K562 (cell line): ENCODE measurements around the gene USP24. TPM values are rescaled to one million over a fixed set of nuclear protein-coding genes. Genes with fewer than 3 reads are reported as not detected.

Experiments
- ATAC-seq: fragments of 200-7000 bp; cut with Tn5 transposase; 3 replicates; pipeline ENCODE4 v1.9.1; 2020; ENCODE audit warnings: moderate library complexity
- BruUV-seq: library from RNA; stranded (reverse); fragments of 400-500 nt; replicated peaks from 2 replicates; lab custom pipeline; 2021; lab: Mats Ljungman, UMichigan
- CTCF ChIA-PET: fragments of 300-600 bp; formaldehyde crosslinking; extraction: SDS; loops from one replicate; lab custom pipeline; 2021; ENCODE audit warnings: low intra/inter-chr PET ratio; lab: Yijun Ruan, JAX
- POLR2A ChIA-PET: fragments of 300-600, 350-650 bp; sonication (Branson Sonifier 250); formaldehyde crosslinking; extraction: SDS; loops from one replicate; lab custom pipeline; 2021; ENCODE audit warnings: antibody characterized with exemption, inconsistent platforms; lab: Yijun Ruan, JAX
- DNase-seq, 4 experiments: peaks; one replicate each; pipeline versions ENCODE4 v3.0.0 to v3.0.0-alpha.2; 2011 to 2018; ENCODE audit warnings: low spot score in 3 of 4, mixed read lengths in 3 of 4; ENCODE audit errors: extremely low read depth in 1 of 4
- FAIRE-seq: peaks from 2 replicates; lab custom pipeline; 2011; peaks lifted over from hg19 to GRCh38; lab: Jason Lieb, UNC
- H2AFZ ChIP-seq: 2 replicates; pipeline ENCODE4 v1.6.0; 2011; ENCODE audit warnings: low read depth, low read length, control low read depth, inconsistent platforms
- H3K27ac ChIP-seq: fragments of 200-600 bp; 3 replicates; pipeline ENCODE4 v1.8.0; 2011; ENCODE audit warnings: low read depth, mild to moderate bottlenecking, control low read depth, inconsistent platforms, low read length, moderate library complexity, mixed read lengths; ENCODE audit errors: extremely low read depth
- H3K27me3 ChIP-seq, 2 experiments: fragments of 300-600 bp in 1 of 2; 2 replicates in 1 of 2; 3 replicates in 1 of 2; pipeline versions ENCODE4 v1.6.0 to v1.8.0; 2011; ENCODE audit warnings: inconsistent platforms in 2 of 2, low read length in 2 of 2, mild to moderate bottlenecking in 1 of 2, mixed read lengths in 1 of 2, moderate library complexity in 1 of 2; ENCODE audit not compliant: control insufficient read depth in 2 of 2, insufficient read depth in 2 of 2
- H3K36me3 ChIP-seq: fragments of 300-600 bp; 3 replicates; pipeline ENCODE4 v1.8.0; 2011; ENCODE audit warnings: mild to moderate bottlenecking, low read length, inconsistent platforms; ENCODE audit not compliant: control insufficient read depth, insufficient read depth
- H3K4me1 ChIP-seq, 2 experiments: fragments of 200-600 bp in 1 of 2; replicated peaks in 1 of 2; 2 replicates in 1 of 2; 3 replicates in 1 of 2; pipeline versions ENCODE4 v1.5.1 to v1.8.0; 2011; ENCODE audit warnings: inconsistent platforms in 2 of 2, low read length in 2 of 2, mild to moderate bottlenecking in 1 of 2, mixed read lengths in 1 of 2, moderate library complexity in 1 of 2; ENCODE audit not compliant: control insufficient read depth in 2 of 2, insufficient read depth in 2 of 2
- H3K4me2 ChIP-seq: 2 replicates; pipeline ENCODE4 v1.6.1; 2011; ENCODE audit warnings: low read length, control low read depth, inconsistent platforms, mixed read lengths; ENCODE audit not compliant: insufficient read depth
- H3K4me3 ChIP-seq: fragments of 200-600 bp; sonication (generic), shearing (Covaris generic); 2 replicates; pipeline ENCODE4 v1.5.1; 2016; ENCODE audit warnings: control low read depth, inconsistent platforms
- H3K79me2 ChIP-seq: fragments of 200-600 bp; 3 replicates; pipeline ENCODE4 v1.8.0; 2011; ENCODE audit warnings: low read length, inconsistent platforms; ENCODE audit not compliant: control insufficient read depth, insufficient read depth
- H3K9ac ChIP-seq, 2 experiments: 2 replicates each; pipeline versions ENCODE4 v1.6.0 to v1.6.1; 2011; ENCODE audit warnings: low read depth in 2 of 2, low read length in 2 of 2, control low read depth in 1 of 2, inconsistent platforms in 1 of 2, mild to moderate bottlenecking in 1 of 2, mixed read lengths in 1 of 2; ENCODE audit not compliant: insufficient read depth in 1 of 2
- H3K9me1 ChIP-seq: one replicate; pipeline ENCODE4 v1.6.0; 2011; ENCODE audit warnings: inconsistent platforms, mild to moderate bottlenecking, low read length, moderate library complexity; ENCODE audit not compliant: control insufficient read depth, insufficient read depth
- H3K9me3 ChIP-seq: replicated peaks from 2 replicates; pipeline ENCODE4 v1.5.1; 2011; ENCODE audit warnings: low read depth, low read length, inconsistent platforms; ENCODE audit not compliant: control insufficient read depth, insufficient read depth
- H4K20me1 ChIP-seq: replicated peaks from 2 replicates; pipeline ENCODE4 v1.6.1; 2011; ENCODE audit warnings: low read length, inconsistent platforms, mixed read lengths; ENCODE audit not compliant: control insufficient read depth, insufficient read depth
- ARHGAP35 ChIP-seq: fragments of 450-650 bp; IDR thresholded peaks from 2 replicates; pipeline ENCODE4 v1.6.1; 2018; ENCODE audit not compliant: partially characterized antibody
- GTF2A2 ChIP-seq: IDR thresholded peaks from 2 replicates; pipeline ENCODE4 v1.6.1; 2016; ENCODE audit warnings: mild to moderate bottlenecking, missing genetic modification characterization, missing compliant biosample characterization
- HNRNPK ChIP-seq: fragments of 200-400 bp; formaldehyde crosslinking; IDR thresholded peaks from one replicate; pipeline ENCODE4 v1.6.1; 2018; ENCODE audit warnings: mild to moderate bottlenecking, low read depth, low read length; ENCODE audit not compliant: poor library complexity, severe bottlenecking
- OTX1 ChIP-seq: fragments of 450-650 bp; formaldehyde crosslinking; IDR thresholded peaks from 2 replicates; pipeline ENCODE4 v1.4.0; 2022; ENCODE audit warnings: mild to moderate bottlenecking
- SIN3B ChIP-seq: fragments of 450-650 bp; IDR thresholded peaks from 2 replicates; pipeline ENCODE4 v1.6.1; 2017; ENCODE audit warnings: low read depth, mild to moderate bottlenecking, moderate library complexity
- SIX5 ChIP-seq, 2 experiments: IDR thresholded peaks; 2 replicates each; pipeline ENCODE4 v1.6.1; 2011; ENCODE audit warnings: low read length in 2 of 2, borderline replicate concordance in 1 of 2, low read depth in 1 of 2, mild to moderate bottlenecking in 1 of 2, moderate library complexity in 1 of 2; ENCODE audit not compliant: insufficient read depth in 1 of 2
- TAF9B ChIP-seq: fragments of 450-650 bp; IDR thresholded peaks from 2 replicates; pipeline ENCODE4 v1.6.1; 2018; ENCODE audit warnings: mild to moderate bottlenecking; ENCODE audit not compliant: partially characterized antibody
- THAP12 ChIP-seq: fragments of 250-450 bp; sonication (Bioruptor Pico); IDR thresholded peaks from 2 replicates; pipeline ENCODE4 v1.9.0; 2021; ENCODE audit warnings: mild to moderate bottlenecking, inconsistent platforms
- ZBTB7A ChIP-seq: IDR thresholded peaks from 2 replicates; pipeline ENCODE4 v1.6.1; 2011; ENCODE audit warnings: low read depth, mild to moderate bottlenecking, low read length, moderate library complexity, borderline replicate concordance; ENCODE audit not compliant: control insufficient read depth
- ZKSCAN1 ChIP-seq: fragments of 150-350 bp; IDR thresholded peaks from 2 replicates; pipeline ENCODE4 v1.6.1; 2016; ENCODE audit warnings: low read depth, low read length
- ZNF124 ChIP-seq: sonication (generic); formaldehyde crosslinking; IDR thresholded peaks from 2 replicates; pipeline ENCODE4 v1.8.1; 2022; ENCODE audit warnings: missing genetic modification reagents
- ZNF592 ChIP-seq: fragments of 450-650 bp; IDR thresholded peaks from 2 replicates; pipeline ENCODE4 v1.6.1; 2017; ENCODE audit warnings: antibody characterized with exemption, mild to moderate bottlenecking
- ZNF707 ChIP-seq: fragments of 250-450 bp; sonication (Bioruptor Pico); conservative IDR thresholded peaks from 2 replicates; pipeline ENCODE4 v1.8.0; 2022; ENCODE audit warnings: inconsistent platforms, mild to moderate bottlenecking, moderate library complexity
- ZNF740 ChIP-seq, 3 experiments: fragments of 200-800 bp in 1 of 3; sonication (Bioruptor generic) in 1 of 3; sonication (generic) in 1 of 3; formaldehyde crosslinking in 1 of 3; IDR thresholded peaks; 2 replicates each; pipeline versions ENCODE4 v1.6.1 to v1.8.0; 2016 to 2022; ENCODE audit warnings: mild to moderate bottlenecking in 2 of 3, missing compliant biosample characterization in 2 of 3, missing genetic modification characterization in 2 of 3, missing genetic modification reagents in 1 of 3
- WGBS: fragments of 100-300 bp; shearing (Covaris generic); methylation state at CpG from one replicate; pipeline ENCODE4 v1.1.6; 2016; ENCODE audit warnings: low coverage, mixed read lengths; ENCODE audit not compliant: insufficient coverage; ENCODE audit errors: missing lambda C conversion rate; 5-methylcytosine and 5-hydroxymethylcytosine counted together
- in situ Hi-C: fragments of 300-500 bp; cut with MboI; formaldehyde crosslinking; loops from 4 replicates; pipeline ENCODE4 v1.15.0; 2018; ENCODE audit warnings: inconsistent platforms, mixed read lengths
- intact Hi-C: fragments of 100-400 bp; cut with micrococcal nuclease; formaldehyde crosslinking; loops from 2 replicates; pipeline ENCODE4 v1.14.2; 2022
- polyA plus RNA-seq, 8 experiments: library from polyadenylated mRNA; depleted of rRNA in 4 of 8; stranded (reverse) in 5 of 8; unstranded in 3 of 8; fragments of >200 nt; fragmentation: Nextera tagmentation in 2 of 8; fragmentation: Illumina TruSeq in 1 of 8; extraction: Ambion mirVana in 2 of 8; extraction: Trizol in 1 of 8; gene quantifications; 2 replicates each; pipeline versions ENCODE4 v1.2.1 to v1.2.3, GENCODE V29; 2011 to 2014; ENCODE audit warnings: inconsistent platforms in 1 of 8, missing spikeins in 1 of 8
- total RNA-seq, 7 experiments: library from RNA; depleted of rRNA in 6 of 7; stranded (reverse); fragments of >200 nt in 6 of 7; fragmentation: Illumina TruSeq in 2 of 7; extraction: Trizol in 2 of 7; gene quantifications; 2 replicates each; pipeline versions ENCODE4 v1.2.1 to v1.2.3, GENCODE V29; 2011 to 2021; ENCODE audit warnings: low replicate concordance in 1 of 7

Gene USP24
- total and polyA plus RNA-seq, 9 of the 15 experiments (the other 6 are each of a cell fraction or from before 2014, with no cell fraction given), result 7.7 to 62.6 (median 36.8) TPM

GRCh38 chr1:55092475-55092874, 122.7 kb downstream of the USP24 start (continued):
- TF ChIP-seq THAP12 (CRISPR knock-in tag), result no peak
- TF ChIP-seq, all 486 proteins: peak for 0

- BruUV-seq, result no TSS peak
- Histone ChIP-seq H3K4me1 (no peaks in the 10 kb centered on the region), H3K79me2 (no peaks in the 10 kb centered on the region), H3K4me2 (no peak overlapping the region), H3K4me3 (no peak overlapping the region), H3K27ac (no peak overlapping the region), H2AFZ (no peak overlapping the region), H3K9me1 (no peaks in the 10 kb centered on the region), H3K36me3 (peaks cover 91% of the 10 kb centered on the region), H3K9me3 (no peaks in the 10 kb centered on the region), H3K27me3 (no peaks in the 10 kb centered on the region), H3K9ac (no peak overlapping the region), H4K20me1 (no peaks in the 10 kb centered on the region)
- no peak for DNase-seq
- no peak for ATAC-seq
- 79% methylated on average over 2 of the region's 2 CpGs for WGBS
- ChIA-PET POLR2A (no interaction called here), CTCF (no interaction called here)
- intact Hi-C loops (no loop called here), in situ Hi-C loops (no loop called here)
- FAIRE-seq, result no peak
- TF ChIP-seq HNRNPK (no peak), SIX5 (IDR thresholded peaks at IDR 0.05; ENCODE audit: borderline replicate concordance in 1 of 2, insufficient read depth in 1 of 2, low read depth in 1 of 2, low read length in 2 of 2) (no peak), ZNF124 (no peak), ZBTB7A (no peak), GTF2A2 (tag) (no peak), TAF9B (no peak), OTX1 (no peak), ZNF592 (no peak), ZKSCAN1 (no peak), SIN3B (no peak), ZNF707 (CRISPR knock-in tag) (no peak), ZNF740 (CRISPR knock-in tag; IDR thresholded peaks at IDR 0.05) (no peak), ZNF740 (tag; IDR thresholded peaks at IDR 0.05) (no peak), ARHGAP35 (no peak)
Observed at GRCh38 chr1:55089683-55090082, 125.5 kb downstream of the USP24 start.
